ENCODE measurements around the gene SLC25A24. TPM values are rescaled to one million over a fixed set of nuclear protein-coding genes. Genes with fewer than 3 reads are reported as not detected.

SLC25A24 gene
- total and polyA plus RNA-seq, 2 of the 13 experiments (the other 11 are each of a cell fraction or from before 2014, with no cell fraction given): 8.0 to 12.4 TPM

- TF ChIP-seq RERE (CRISPR knock-in tag; IDR thresholded peaks at IDR 0.05; ENCODE audit: low read depth): no peak
Measured at GRCh38 chr1:108182959-108183700, 17.0 kb downstream of the SLC25A24 start (continued).

- Histone ChIP-seq H3K27ac (ENCODE audit: extremely low read length, insufficient read depth, low read length) (no peak overlapping the region), H3K36me3 (replicated peaks in 1 of 2; ENCODE audit: control insufficient read depth in 1 of 2, insufficient read depth in 2 of 2, low read length in 2 of 2) (0 out of 5 replicates have a peak, but pooled peaks cover 0 to 9% of the 10 kb centered on the region in 2 experiments), H3K4me1 (ENCODE audit: insufficient read depth, low read length) (no peaks in the 10 kb centered on the region), H3K9ac (ENCODE audit: insufficient read depth, low read depth, low read length) (no peak overlapping the region), H4K20me1 (ENCODE audit: insufficient read depth, low read length) (no peaks in the 10 kb centered on the region), H3K9me3 (ENCODE audit: low read length) (peaks cover 14% of the 10 kb centered on the region), H3K27me3 (ENCODE audit: control insufficient read depth in 1 of 2, insufficient read depth in 2 of 2, low read length in 2 of 2) (no peaks in the 10 kb centered on the region; a peak in 1 of 5 replicates), H3K79me2 (ENCODE audit: insufficient read depth, low read length) (no peaks in the 10 kb centered on the region), H3K4me3 (replicated peaks in 1 of 3; ENCODE audit: insufficient read depth in 1 of 3, low read depth in 2 of 3, low read length in 3 of 3) (no peak overlapping the region), H2AFZ (ENCODE audit: low read length) (no peak overlapping the region), H3K4me2 (ENCODE audit: low read depth, low read length) (no peak overlapping the region)
- BruUV-seq (replicated peaks): no TSS peak
- no peak for FAIRE-seq
- ChIA-PET POLR2A (no interaction called here), CTCF (ENCODE audit: low intra/inter-chr PET ratio, low total read pairs) (no interaction called here)
- no peak for DNase-seq (ENCODE audit: low spot score)
- intact Hi-C loops (cut with micrococcal nuclease; ENCODE audit: unreplicated experiment) (no loop called here), in situ Hi-C loops (cut with HindIII; ENCODE audit: extremely low pct_ligation_motif_present, low pct_unique_long_range_greater_than_20kb) (no loop called here)
- ATAC-seq: no peak
- 34% methylated on average over 1 of the region's 1 CpG for WGBS (ENCODE audit: low lambda C conversion rate)
- TF ChIP-seq ZNF574 (CRISPR knock-in tag; IDR thresholded peaks at IDR 0.05): no peak
- no peak for TF ChIP-seq ZNF691 (CRISPR knock-in tag; IDR thresholded peaks at IDR 0.05; ENCODE audit: borderline replicate concordance, low read depth)
- TF ChIP-seq ZNF335 (CRISPR knock-in tag; IDR thresholded peaks at IDR 0.05): no peak
- TF ChIP-seq MLX (CRISPR knock-in tag; IDR thresholded peaks at IDR 0.05): no peak
- no peak for TF ChIP-seq SRSF1 (optimal IDR thresholded peaks at IDR 0.05; ENCODE audit: low read depth, low read length)
- no peak for TF ChIP-seq ZNF710 (CRISPR knock-in tag; IDR thresholded peaks at IDR 0.05; ENCODE audit: borderline replicate concordance)
- TF ChIP-seq ETV6 (CRISPR knock-in tag; conservative IDR thresholded peaks at IDR 0.05): no peak
Measured at GRCh38 chr1:108179018-108179417, 21.1 kb downstream of the SLC25A24 start.

All from HepG2 (cell line).